ENCODE data around the gene FAM135A. TPM values are rescaled to one million over a fixed set of nuclear protein-coding genes. Genes with fewer than 3 reads are reported as not detected.

FAM135A gene
- total RNA-seq, 2 donors from 2014 or later: 25.8 to 34.0 TPM

DNA sequence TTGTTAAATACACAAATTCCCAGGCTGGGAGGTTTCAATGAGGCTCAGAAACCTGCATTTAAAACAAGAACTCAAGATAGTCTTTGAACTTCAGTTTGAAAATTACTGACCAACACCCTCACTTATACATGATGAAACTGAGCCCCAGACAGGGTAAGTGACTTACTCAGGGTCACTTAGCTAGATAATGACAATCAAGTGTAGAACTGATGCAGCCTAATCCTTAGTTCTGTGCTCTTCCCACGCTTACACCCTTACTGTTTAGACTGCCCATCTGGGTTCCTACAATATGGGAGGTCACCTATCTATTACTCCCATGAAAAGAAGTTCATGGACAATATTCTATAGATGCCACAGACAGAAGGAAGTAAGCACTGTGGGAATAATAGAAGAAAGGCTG is 24.5 kb upstream of the FAM135A start:
- no peaks in the 10 kb centered on the region for H3K36me3 ChIP-seq (ENCODE audit: control insufficient read depth, insufficient read depth, low read length)
- Mint-ChIP-seq H3K4me1 (peaks cover 1% of the 10 kb centered on the region), H3K9me3 (no peaks in the 10 kb centered on the region), H3K27ac (no peak overlapping the region), H3K4me3 (no peak overlapping the region), H3K27me3 (ENCODE audit: insufficient read depth) (no peaks in the 10 kb centered on the region), H3K36me3 (ENCODE audit: low read depth) (no peaks in the 10 kb centered on the region)
- no peak overlapping the region for H3K4me3 ChIP-seq (ENCODE audit: low read length)
- no peak for DNase-seq
- H3K27me3 ChIP-seq (ENCODE audit: control insufficient read depth, insufficient read depth, low read length, poor library complexity, severe bottlenecking): no peaks in the 10 kb centered on the region
- no peaks in the 10 kb centered on the region for H3K9me3 ChIP-seq (ENCODE audit: control insufficient read depth, low read length)
- H3K4me1 ChIP-seq (ENCODE audit: control insufficient read depth, insufficient read depth, low read length): no peaks in the 10 kb centered on the region
- WGBS, 2 experiments (ENCODE audit: insufficient coverage in 1 of 2, insufficient read length in 1 of 2): 100% methylated on average over 1 of the region's 1 CpG
- TF ChIP-seq, protein P1, sequence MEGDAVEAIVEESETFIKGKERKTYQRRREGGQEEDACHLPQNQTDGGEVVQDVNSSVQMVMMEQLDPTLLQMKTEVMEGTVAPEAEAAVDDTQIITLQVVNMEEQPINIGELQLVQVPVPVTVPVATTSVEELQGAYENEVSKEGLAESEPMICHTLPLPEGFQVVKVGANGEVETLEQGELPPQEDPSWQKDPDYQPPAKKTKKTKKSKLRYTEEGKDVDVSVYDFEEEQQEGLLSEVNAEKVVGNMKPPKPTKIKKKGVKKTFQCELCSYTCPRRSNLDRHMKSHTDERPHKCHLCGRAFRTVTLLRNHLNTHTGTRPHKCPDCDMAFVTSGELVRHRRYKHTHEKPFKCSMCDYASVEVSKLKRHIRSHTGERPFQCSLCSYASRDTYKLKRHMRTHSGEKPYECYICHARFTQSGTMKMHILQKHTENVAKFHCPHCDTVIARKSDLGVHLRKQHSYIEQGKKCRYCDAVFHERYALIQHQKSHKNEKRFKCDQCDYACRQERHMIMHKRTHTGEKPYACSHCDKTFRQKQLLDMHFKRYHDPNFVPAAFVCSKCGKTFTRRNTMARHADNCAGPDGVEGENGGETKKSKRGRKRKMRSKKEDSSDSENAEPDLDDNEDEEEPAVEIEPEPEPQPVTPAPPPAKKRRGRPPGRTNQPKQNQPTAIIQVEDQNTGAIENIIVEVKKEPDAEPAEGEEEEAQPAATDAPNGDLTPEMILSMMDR (conservative IDR thresholded peaks at IDR 0.05): no peak
- H3K9ac ChIP-seq (ENCODE audit: extremely low read depth, low read length, poor library complexity, severe bottlenecking): no peak overlapping the region
- H3K27ac ChIP-seq (ENCODE audit: low read depth, low read length): no peak overlapping the region

DNA sequence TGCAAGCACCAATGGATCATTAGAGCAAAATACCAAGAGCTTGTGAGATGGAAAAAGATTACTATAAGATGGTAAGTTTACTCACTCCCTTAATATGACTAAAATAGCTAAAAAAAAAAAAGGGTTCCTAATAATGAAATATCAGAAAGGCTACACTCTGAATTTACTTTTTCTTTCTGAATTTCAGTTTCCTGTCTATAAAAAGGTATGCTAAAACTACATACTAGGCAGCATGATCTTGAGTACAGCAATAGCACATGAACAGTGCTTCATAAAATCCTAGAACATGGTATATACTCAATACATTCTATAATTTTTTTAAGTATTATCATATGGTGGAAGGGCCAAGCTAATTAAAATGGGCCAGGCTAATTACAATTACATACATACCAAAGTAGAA is 24.0 kb upstream of the FAM135A start:
- Histone ChIP-seq H3K4me3 (ENCODE audit: low read length) (no peak overlapping the region), H3K9me3 (ENCODE audit: control insufficient read depth, low read length) (no peaks in the 10 kb centered on the region), H3K9ac (ENCODE audit: extremely low read depth, low read length, poor library complexity, severe bottlenecking) (no peak overlapping the region), H3K4me1 (ENCODE audit: control insufficient read depth, insufficient read depth, low read length) (no peaks in the 10 kb centered on the region), H3K27me3 (ENCODE audit: control insufficient read depth, insufficient read depth, low read length, poor library complexity, severe bottlenecking) (no peaks in the 10 kb centered on the region), H3K27ac (ENCODE audit: low read depth, low read length) (no peak overlapping the region), H3K36me3 (ENCODE audit: control insufficient read depth, insufficient read depth, low read length) (no peaks in the 10 kb centered on the region)
- peaks cover 1% of the 10 kb centered on the region for H3K4me1 Mint-ChIP-seq
- TF ChIP-seq, protein P1 (conservative IDR thresholded peaks at IDR 0.05): no peak
- no peak overlapping the region for H3K27ac Mint-ChIP-seq
- no peaks in the 10 kb centered on the region for H3K36me3 Mint-ChIP-seq (ENCODE audit: low read depth)
- H3K4me3 Mint-ChIP-seq: no peak overlapping the region
- H3K27me3 Mint-ChIP-seq (ENCODE audit: insufficient read depth): no peaks in the 10 kb centered on the region
- DNase-seq: no peak
- no peaks in the 10 kb centered on the region for H3K9me3 Mint-ChIP-seq

DNA sequence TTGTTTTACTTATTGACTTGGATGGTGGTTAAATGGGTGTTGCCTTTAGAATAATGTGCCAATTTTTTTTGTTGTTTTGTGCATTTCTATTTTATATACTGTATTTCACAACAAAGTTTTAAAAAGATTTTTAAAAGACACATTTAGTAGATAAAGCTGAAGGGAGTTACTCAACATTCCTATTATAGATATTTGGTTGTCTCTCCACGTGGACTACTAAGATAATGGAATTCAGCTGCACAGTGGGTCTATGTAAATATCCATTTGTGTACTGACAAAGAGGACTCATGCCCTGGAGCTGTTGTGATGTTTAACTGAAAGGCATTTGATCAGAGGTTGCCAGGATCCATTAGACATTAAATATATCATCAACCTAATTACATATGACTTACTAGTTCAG is 23.2 kb upstream of the FAM135A start:
- no peaks in the 10 kb centered on the region for H3K9me3 Mint-ChIP-seq
- DNase-seq: no peak
- Histone ChIP-seq H3K9me3 (ENCODE audit: control insufficient read depth, low read length) (no peaks in the 10 kb centered on the region), H3K27me3 (ENCODE audit: control insufficient read depth, insufficient read depth, low read length, poor library complexity, severe bottlenecking) (no peaks in the 10 kb centered on the region), H3K4me3 (ENCODE audit: low read length) (no peak overlapping the region), H3K36me3 (ENCODE audit: control insufficient read depth, insufficient read depth, low read length) (no peaks in the 10 kb centered on the region), H3K27ac (ENCODE audit: low read depth, low read length) (no peak overlapping the region), H3K9ac (ENCODE audit: extremely low read depth, low read length, poor library complexity, severe bottlenecking) (no peak overlapping the region), H3K4me1 (ENCODE audit: control insufficient read depth, insufficient read depth, low read length) (no peaks in the 10 kb centered on the region)
- no peak overlapping the region for H3K27ac Mint-ChIP-seq
- TF ChIP-seq, protein P1 (conservative IDR thresholded peaks at IDR 0.05): no peak
- 50% methylated on average over 1 of the region's 1 CpG; no CpG with 5 or more reads in 1 of the 2 experiments for WGBS, 2 experiments (ENCODE audit: insufficient coverage in 1 of 2, insufficient read length in 1 of 2)
- H3K27me3 Mint-ChIP-seq (ENCODE audit: insufficient read depth): no peaks in the 10 kb centered on the region
- H3K4me1 Mint-ChIP-seq: peaks cover 1% of the 10 kb centered on the region
- no peak overlapping the region for H3K4me3 Mint-ChIP-seq
- no peaks in the 10 kb centered on the region for H3K36me3 Mint-ChIP-seq (ENCODE audit: low read depth)

Measured in endodermal cell (in vitro differentiated cells).